H9 (cell line): Measurements from ENCODE around the gene TNNT2. TPM values are rescaled to one million over a fixed set of nuclear protein-coding genes. Genes with fewer than 3 reads are reported as not detected.

Experiments used
- DNase-seq: peaks from one replicate; pipeline ENCODE4 v3.0.0-alpha.2; 2017
- H2AFZ ChIP-seq: one replicate; pipeline ENCODE4 v1.6.1; 2013; ENCODE audit warnings: mild to moderate bottlenecking, low read length, control low read depth, moderate library complexity
- H2AK5ac ChIP-seq: 2 replicates; pipeline ENCODE4 v1.6.1; 2013; ENCODE audit warnings: low read length, control low read depth, mixed read lengths; ENCODE audit not compliant: insufficient read length
- H2BK120ac ChIP-seq: one replicate; pipeline ENCODE4 v1.6.1; 2013; ENCODE audit warnings: low read depth, mild to moderate bottlenecking, low read length, control low read depth, inconsistent platforms; ENCODE audit not compliant: poor library complexity, severe bottlenecking
- H2BK12ac ChIP-seq: 2 replicates; pipeline ENCODE4 v1.6.1; 2013; ENCODE audit warnings: low read length, control low read depth, mixed read lengths, low read depth; ENCODE audit not compliant: insufficient read length
- H2BK15ac ChIP-seq: 2 replicates; pipeline ENCODE4 v1.6.1; 2013; ENCODE audit warnings: low read depth, low read length, control low read depth
- H2BK20ac ChIP-seq: one replicate; pipeline ENCODE4 v1.6.1; 2013; ENCODE audit warnings: low read depth, mild to moderate bottlenecking, low read length, control low read depth, inconsistent platforms; ENCODE audit not compliant: poor library complexity, severe bottlenecking
- H2BK5ac ChIP-seq: 2 replicates; pipeline ENCODE4 v1.6.1; 2013; ENCODE audit warnings: low read length, control low read depth, mixed read lengths; ENCODE audit not compliant: insufficient read length
- H3K14ac ChIP-seq: 2 replicates; pipeline ENCODE4 v1.6.1; 2013; ENCODE audit warnings: low read length, control low read depth; ENCODE audit not compliant: insufficient read depth
- H3K18ac ChIP-seq: 2 replicates; pipeline ENCODE4 v1.6.1; 2013; ENCODE audit warnings: low read depth, mild to moderate bottlenecking, mixed read lengths, low read length, control low read depth; ENCODE audit not compliant: insufficient read length
- H3K23ac ChIP-seq: 2 replicates; pipeline ENCODE4 v1.6.1; 2013; ENCODE audit warnings: low read length, control low read depth, mixed read lengths, low read depth; ENCODE audit not compliant: insufficient read length
- H3K23me2 ChIP-seq: 2 replicates; pipeline ENCODE4 v1.6.1; 2013; ENCODE audit warnings: low read depth, mild to moderate bottlenecking, mixed read lengths, low read length, control low read depth; ENCODE audit not compliant: insufficient read length, poor library complexity, severe bottlenecking
- H3K27ac ChIP-seq: 2 replicates; pipeline ENCODE4 v1.5.1; 2013; ENCODE audit warnings: low read length, control low read depth, mixed read lengths, low read depth; ENCODE audit not compliant: insufficient read length
- H3K27me3 ChIP-seq: 2 replicates; pipeline ENCODE4 v1.6.1; 2013; ENCODE audit warnings: low read length, control low read depth, inconsistent platforms; ENCODE audit not compliant: insufficient read depth
- H3K4ac ChIP-seq: 2 replicates; pipeline ENCODE4 v1.6.1; 2013; ENCODE audit warnings: low read depth, mild to moderate bottlenecking, control low read depth, inconsistent platforms, low read length, moderate library complexity
- H3K4me1 ChIP-seq: 2 replicates; pipeline ENCODE4 v1.6.1; 2013; ENCODE audit warnings: low read length, control low read depth, inconsistent platforms; ENCODE audit not compliant: insufficient read depth
- H3K4me2 ChIP-seq: 2 replicates; pipeline ENCODE4 v1.6.1; 2013; ENCODE audit warnings: low read length, control low read depth, mixed read lengths; ENCODE audit not compliant: insufficient read length, insufficient read depth
- H3K56ac ChIP-seq: 2 replicates; pipeline ENCODE4 v1.6.1; 2013; ENCODE audit warnings: low read depth, mild to moderate bottlenecking, mixed read lengths, low read length, control low read depth; ENCODE audit not compliant: insufficient read length
- H3K79me1 ChIP-seq: 2 replicates; pipeline ENCODE4 v1.6.1; 2013; ENCODE audit warnings: low read depth, mild to moderate bottlenecking, moderate library complexity, low read length, control low read depth, inconsistent platforms; ENCODE audit not compliant: insufficient read depth, poor library complexity, severe bottlenecking
- H3K79me2 ChIP-seq: 2 replicates; pipeline ENCODE4 v1.6.1; 2013; ENCODE audit warnings: low read length, control low read depth, inconsistent platforms; ENCODE audit not compliant: insufficient read depth
- H3K9ac ChIP-seq: 2 replicates; pipeline ENCODE4 v1.6.1; 2013; ENCODE audit warnings: low read length, control low read depth, mixed read lengths; ENCODE audit not compliant: insufficient read length; ENCODE audit errors: extremely low read depth
- H3K9me3 ChIP-seq: one replicate; pipeline ENCODE4 v1.6.1; 2013; ENCODE audit warnings: low read depth, low read length, inconsistent platforms; ENCODE audit not compliant: control insufficient read depth
- H3T11ph ChIP-seq: one replicate; pipeline ENCODE4 v1.6.1; 2013; ENCODE audit warnings: mild to moderate bottlenecking, low read length, control low read depth, inconsistent platforms
- H4K20me1 ChIP-seq: one replicate; pipeline ENCODE4 v1.6.1; 2013; ENCODE audit not compliant: control insufficient read depth, insufficient read length, insufficient read depth
- H4K5ac ChIP-seq: 2 replicates; pipeline ENCODE4 v1.6.1; 2013; ENCODE audit warnings: low read depth, mild to moderate bottlenecking, mixed read lengths, low read length, control low read depth; ENCODE audit not compliant: insufficient read length
- H4K8ac ChIP-seq: replicated peaks from 2 replicates; pipeline ENCODE4 v1.6.1; 2013; ENCODE audit warnings: low read length, control low read depth, mixed read lengths, low read depth; ENCODE audit not compliant: insufficient read length
- H4K91ac ChIP-seq: 2 replicates; pipeline ENCODE4 v1.6.1; 2013; ENCODE audit warnings: low read depth, mild to moderate bottlenecking, moderate library complexity, mixed read lengths, low read length, control low read depth; ENCODE audit not compliant: insufficient read length
- H3K27ac Mint-ChIP-seq, 3 experiments: 2 replicates in 2 of 3; 3 replicates in 1 of 3; pipeline ENCODE4 v1.8.0; 2020 to 2021; ENCODE audit warnings: mixed read lengths in 3 of 3, mild to moderate bottlenecking in 1 of 3, moderate library complexity in 1 of 3
- H3K27me3 Mint-ChIP-seq: 2 replicates; pipeline ENCODE4 v1.8.0; 2021; ENCODE audit warnings: low read depth, mild to moderate bottlenecking, moderate library complexity, mixed read lengths
- H3K36me3 Mint-ChIP-seq, 3 experiments: 2 replicates in 2 of 3; 3 replicates in 1 of 3; pipeline ENCODE4 v1.8.0; 2020 to 2021; ENCODE audit warnings: low read depth in 3 of 3, mixed read lengths in 3 of 3; ENCODE audit not compliant: insufficient read depth in 1 of 3
- H3K4me1 Mint-ChIP-seq, 2 experiments: 2 replicates each; pipeline ENCODE4 v1.8.0; 2020; ENCODE audit warnings: mixed read lengths in 2 of 2
- H3K4me3 Mint-ChIP-seq, 2 experiments: 2 replicates in 1 of 2; 3 replicates in 1 of 2; pipeline ENCODE4 v1.8.0; 2020 to 2021; ENCODE audit warnings: mild to moderate bottlenecking in 2 of 2, mixed read lengths in 2 of 2, moderate library complexity in 1 of 2
- H3K9me3 Mint-ChIP-seq, 2 experiments: 2 replicates in 1 of 2; 3 replicates in 1 of 2; pipeline ENCODE4 v1.8.0; 2020; ENCODE audit warnings: mild to moderate bottlenecking in 2 of 2, mixed read lengths in 2 of 2, moderate library complexity in 1 of 2
- WGBS: extraction: QIAGEN DNeasy Blood & Tissue Kit; methylation state at CpG from one replicate; pipeline ENCODE4 v1.1.7; 2013; ENCODE audit warnings: missing lambda C conversion rate, low lambda C conversion rate, mixed read lengths; ENCODE audit not compliant: insufficient read length; ENCODE audit errors: extremely low coverage; 5-methylcytosine and 5-hydroxymethylcytosine counted together
- total RNA-seq: library from RNA; stranded (reverse); gene quantifications from 2 replicates; pipeline ENCODE4 v1.2.1, GENCODE V29; 2021
- TF ChIP-seq, protein P1 (sequence below): fragments of 200-600 bp; sonication (generic); conservative IDR thresholded peaks from 3 replicates; pipeline ENCODE4 v1.8.0; 2021; ENCODE audit warnings: antibody characterized with exemption, mild to moderate bottlenecking

The TNNT2 gene
- total RNA-seq, 1 experiment from 2014 or later: 8.6 TPM

DNA sequence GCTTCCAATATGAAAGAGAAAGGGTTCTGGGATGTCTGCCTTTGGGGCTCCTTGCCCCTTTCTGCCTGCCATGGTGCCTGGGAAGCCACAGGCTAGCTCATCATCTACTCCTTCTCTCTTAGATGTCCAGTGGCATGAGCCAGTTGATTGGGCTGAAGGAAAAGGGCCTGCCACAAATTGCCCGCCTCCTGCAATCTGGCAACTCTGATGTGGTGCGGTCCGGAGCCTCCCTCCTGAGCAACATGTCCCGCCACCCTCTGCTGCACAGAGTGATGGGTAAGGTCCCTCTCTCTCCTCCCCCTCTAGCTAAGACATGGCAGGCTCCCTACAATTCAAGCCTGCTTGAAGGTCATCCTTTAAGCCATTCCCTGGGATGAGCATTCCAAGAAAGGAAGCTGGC is 53.2 kb downstream of the TNNT2 start:
- Histone ChIP-seq H3K4me1 (no peaks in the 10 kb centered on the region), H2BK20ac (no peak overlapping the region), H2BK120ac (no peak overlapping the region), H3K79me2 (no peaks in the 10 kb centered on the region), H3K9ac (no peak overlapping the region), H3K9me3 (no peaks in the 10 kb centered on the region), H3K27me3 (no peaks in the 10 kb centered on the region), H3K23me2 (no peaks in the 10 kb centered on the region), H3K79me1 (no peaks in the 10 kb centered on the region), H4K8ac (no peak overlapping the region), H2BK15ac (no peak overlapping the region), H3K4ac (no peak overlapping the region), H4K20me1 (no peaks in the 10 kb centered on the region), H2AK5ac (no peak overlapping the region), H3K14ac (no peak overlapping the region; the same call in 1 of the 2 replicates), H3K23ac (no peak overlapping the region), H3K56ac (no peak overlapping the region), H2BK12ac (no peak overlapping the region), H4K91ac (no peak overlapping the region), H3T11ph (no peak overlapping the region), H3K4me2 (no peak overlapping the region), H3K18ac (no peak overlapping the region), H2BK5ac (no peak overlapping the region), H2AFZ (no peak overlapping the region), H3K27ac (no peak overlapping the region), H4K5ac (no peak overlapping the region)
- Mint-ChIP-seq H3K4me3 (no peak overlapping the region), H3K27ac (no peak overlapping the region; a peak in 1 of 7 replicates), H3K9me3 (no peaks in the 10 kb centered on the region), H3K27me3 (peaks cover 13% of the 10 kb centered on the region), H3K4me1 (0 out of 4 replicates have a peak, but pooled peaks cover 0 to 2% of the 10 kb centered on the region in 2 experiments), H3K36me3 (no peaks in the 10 kb centered on the region; a peak in 1 of 7 replicates)
- WGBS: no CpG with 5 or more reads among the region's 4 CpGs
- TF ChIP-seq, protein P1, sequence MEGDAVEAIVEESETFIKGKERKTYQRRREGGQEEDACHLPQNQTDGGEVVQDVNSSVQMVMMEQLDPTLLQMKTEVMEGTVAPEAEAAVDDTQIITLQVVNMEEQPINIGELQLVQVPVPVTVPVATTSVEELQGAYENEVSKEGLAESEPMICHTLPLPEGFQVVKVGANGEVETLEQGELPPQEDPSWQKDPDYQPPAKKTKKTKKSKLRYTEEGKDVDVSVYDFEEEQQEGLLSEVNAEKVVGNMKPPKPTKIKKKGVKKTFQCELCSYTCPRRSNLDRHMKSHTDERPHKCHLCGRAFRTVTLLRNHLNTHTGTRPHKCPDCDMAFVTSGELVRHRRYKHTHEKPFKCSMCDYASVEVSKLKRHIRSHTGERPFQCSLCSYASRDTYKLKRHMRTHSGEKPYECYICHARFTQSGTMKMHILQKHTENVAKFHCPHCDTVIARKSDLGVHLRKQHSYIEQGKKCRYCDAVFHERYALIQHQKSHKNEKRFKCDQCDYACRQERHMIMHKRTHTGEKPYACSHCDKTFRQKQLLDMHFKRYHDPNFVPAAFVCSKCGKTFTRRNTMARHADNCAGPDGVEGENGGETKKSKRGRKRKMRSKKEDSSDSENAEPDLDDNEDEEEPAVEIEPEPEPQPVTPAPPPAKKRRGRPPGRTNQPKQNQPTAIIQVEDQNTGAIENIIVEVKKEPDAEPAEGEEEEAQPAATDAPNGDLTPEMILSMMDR: no peak
- no peak for DNase-seq
